Sigmoid colon (tissue), 4 donors: ENCODE data around the gene CDO1.

Experiments
- EP300 ChIP-seq, 4 donors: sonication (generic); formaldehyde crosslinking; IDR thresholded peaks; one replicate each; pipeline ENCODE4 v1.6.1; 2017; ENCODE audit warnings: antibody characterized with exemption in 4 of 4
- POLR2A ChIP-seq, 2 donors: fragments of 450-650 bp; IDR thresholded peaks; one replicate each; pipeline ENCODE4 v1.6.1; 2016; ENCODE audit warnings: antibody characterized with exemption in 2 of 2, mild to moderate bottlenecking in 2 of 2, moderate library complexity in 2 of 2
- TF ChIP-seq, protein P1 (sequence below), 4 experiments: fragments of 450-650 bp in 3 of 4; fragments of 200-600 bp in 1 of 4; IDR thresholded peaks; one replicate each; pipeline ENCODE4 v1.5.1; 2016 to 2019; ENCODE audit warnings: antibody characterized with exemption in 4 of 4, mild to moderate bottlenecking in 3 of 4, moderate library complexity in 2 of 4

GRCh38 chr5:115817386-115817785 lies 927 bp upstream of the CDO1 start:
- TF ChIP-seq, protein P1, sequence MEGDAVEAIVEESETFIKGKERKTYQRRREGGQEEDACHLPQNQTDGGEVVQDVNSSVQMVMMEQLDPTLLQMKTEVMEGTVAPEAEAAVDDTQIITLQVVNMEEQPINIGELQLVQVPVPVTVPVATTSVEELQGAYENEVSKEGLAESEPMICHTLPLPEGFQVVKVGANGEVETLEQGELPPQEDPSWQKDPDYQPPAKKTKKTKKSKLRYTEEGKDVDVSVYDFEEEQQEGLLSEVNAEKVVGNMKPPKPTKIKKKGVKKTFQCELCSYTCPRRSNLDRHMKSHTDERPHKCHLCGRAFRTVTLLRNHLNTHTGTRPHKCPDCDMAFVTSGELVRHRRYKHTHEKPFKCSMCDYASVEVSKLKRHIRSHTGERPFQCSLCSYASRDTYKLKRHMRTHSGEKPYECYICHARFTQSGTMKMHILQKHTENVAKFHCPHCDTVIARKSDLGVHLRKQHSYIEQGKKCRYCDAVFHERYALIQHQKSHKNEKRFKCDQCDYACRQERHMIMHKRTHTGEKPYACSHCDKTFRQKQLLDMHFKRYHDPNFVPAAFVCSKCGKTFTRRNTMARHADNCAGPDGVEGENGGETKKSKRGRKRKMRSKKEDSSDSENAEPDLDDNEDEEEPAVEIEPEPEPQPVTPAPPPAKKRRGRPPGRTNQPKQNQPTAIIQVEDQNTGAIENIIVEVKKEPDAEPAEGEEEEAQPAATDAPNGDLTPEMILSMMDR (IDR thresholded peaks at IDR 0.05) = no peak
- TF ChIP-seq EP300 (IDR thresholded peaks at IDR 0.05) = no peak
- TF ChIP-seq POLR2A (IDR thresholded peaks at IDR 0.05) = no peak
